ENCODE results near the gene BLM.

Gene BLM

DNA sequence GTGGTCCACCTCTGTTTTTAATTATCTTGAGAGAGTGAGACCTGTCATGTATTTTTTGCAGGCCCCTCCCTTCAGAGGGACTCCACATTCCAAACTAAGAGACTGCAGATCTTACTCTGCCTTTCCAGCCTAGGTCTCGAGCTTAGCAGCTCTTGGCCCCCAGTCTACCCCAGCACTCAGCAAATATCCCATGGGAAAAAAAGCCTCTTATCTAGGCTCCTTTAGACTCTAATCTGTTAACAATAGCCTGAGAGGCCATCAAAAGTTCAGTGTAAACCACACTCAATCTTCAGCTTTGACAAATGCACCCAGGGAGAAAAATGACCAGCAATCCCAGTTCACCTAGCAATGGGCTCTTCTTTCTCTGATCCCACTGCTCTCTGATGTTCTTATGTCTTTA, 8.6 kb upstream of the BLM start:
- no peak for DNase-seq (ENCODE audit: low read depth, low spot score)
- TF ChIP-seq CTCF (IDR thresholded peaks at IDR 0.05; ENCODE audit: insufficient read depth, low read length, missing control alignments) = no peak
- ChIA-PET POLR2A (no interaction called here), CTCF (no interaction called here)
- H3K4me3 ChIP-seq (ENCODE audit: low read depth, low read length) = no peak overlapping the region

GRCh38 chr15:90709278-90709677, 7.9 kb upstream of the BLM start:
- ChIA-PET CTCF (no interaction called here), POLR2A (no interaction called here)
- DNase-seq (ENCODE audit: low read depth, low spot score) = no peak
- no peak overlapping the region for H3K4me3 ChIP-seq (ENCODE audit: low read depth, low read length)
- no peak for TF ChIP-seq CTCF (IDR thresholded peaks at IDR 0.05; ENCODE audit: insufficient read depth, low read length, missing control alignments)

GRCh38 chr15:90710436-90711027, 6.6 kb upstream of the BLM start:
- DNase-seq (ENCODE audit: low read depth, low spot score) = no peak
- CTCF ChIA-PET = interaction anchor here (0.6 to 0.7 kb wide), 2 partner anchors 63 to 176 kb away, joined by 3 read pairs; no protein-coding TSS in a partner anchor
- TF ChIP-seq CTCF (IDR thresholded peaks at IDR 0.05; ENCODE audit: insufficient read depth, low read length, missing control alignments) = no peak
- H3K4me3 ChIP-seq (ENCODE audit: low read depth, low read length) = no peak overlapping the region
- POLR2A ChIA-PET = no interaction called here

GRCh38 chr15:90711418-90711824, 5.7 kb upstream of the BLM start:
- CTCF ChIA-PET = no interaction called here
- POLR2A ChIA-PET = no interaction called here
- no peak for TF ChIP-seq CTCF (IDR thresholded peaks at IDR 0.05; ENCODE audit: insufficient read depth, low read length, missing control alignments)
- no peak for DNase-seq (ENCODE audit: low read depth, low spot score)
- H3K4me3 ChIP-seq (ENCODE audit: low read depth, low read length) = no peak overlapping the region

- TF ChIP-seq CTCF (IDR thresholded peaks at IDR 0.05; ENCODE audit: insufficient read depth, low read length, missing control alignments) = no peak
- no peak overlapping the region for H3K4me3 ChIP-seq (ENCODE audit: low read depth, low read length)
- no peak for DNase-seq (ENCODE audit: low read depth, low spot score)
- ChIA-PET CTCF (no interaction called here), POLR2A (no interaction called here)
Observed at GRCh38 chr15:90711842-90712241, 5.3 kb upstream of the BLM start.

DNA sequence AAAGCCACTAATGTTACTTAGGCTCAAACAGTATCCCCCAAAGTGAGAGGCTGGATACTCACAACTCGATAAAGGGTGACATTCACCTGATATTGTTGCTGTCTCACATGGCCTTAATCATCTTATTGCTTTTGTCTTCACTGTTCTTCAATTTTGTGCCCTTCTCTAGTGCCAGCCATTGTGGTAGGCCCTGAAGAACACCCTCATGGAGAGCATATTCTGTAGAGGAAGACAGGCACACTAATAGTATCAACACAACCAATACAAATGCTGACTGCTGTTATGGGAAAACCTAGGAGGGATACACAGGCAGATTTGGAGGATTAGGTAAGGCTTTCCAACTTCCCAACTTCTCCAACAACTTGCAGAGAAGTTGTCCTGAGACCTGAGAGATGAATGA, 4.1 kb upstream of the BLM start:
- ChIA-PET CTCF (no interaction called here), POLR2A (no interaction called here)
- TF ChIP-seq CTCF (IDR thresholded peaks at IDR 0.05; ENCODE audit: insufficient read depth, low read length, missing control alignments) = no peak
- no peak overlapping the region for H3K4me3 ChIP-seq (ENCODE audit: low read depth, low read length)
- no peak for DNase-seq (ENCODE audit: low read depth, low spot score)
